Sigmoid colon (tissue), 7 donors: ENCODE results near the gene IL4. TPM values are rescaled to one million over a fixed set of nuclear protein-coding genes. Genes with fewer than 3 reads are reported as not detected.

Experiments used
- DNase-seq: peaks from one replicate; pipeline ENCODE4 v3.0.0-alpha.2; 2019
- H3K27ac ChIP-seq, 4 donors: fragments of 200-600 bp; sonication (generic); one replicate each; pipeline ENCODE4 v1.5.1; 2016 to 2019; ENCODE audit warnings: mild to moderate bottlenecking in 1 of 4
- H3K27me3 ChIP-seq, 3 donors: fragments of 200-600 bp; sonication (generic); one replicate each; pipeline ENCODE4 v1.5.1; 2019; ENCODE audit warnings: mild to moderate bottlenecking in 1 of 3
- H3K36me3 ChIP-seq, 4 donors: fragments of 200-600 bp; sonication (generic); one replicate each; pipeline ENCODE4 v1.5.1; 2016 to 2019
- H3K4me1 ChIP-seq, 4 donors: fragments of 200-600 bp; sonication (generic); one replicate each; pipeline ENCODE4 v1.5.1; 2017 to 2019
- H3K4me3 ChIP-seq, 4 donors: fragments of 200-600 bp; sonication (generic); one replicate each; pipeline ENCODE4 v1.5.1; 2017 to 2019; ENCODE audit warnings: mild to moderate bottlenecking in 2 of 4, moderate library complexity in 1 of 4
- H3K9me3 ChIP-seq, 4 donors: fragments of 200-600 bp in 3 of 4; sonication (generic) in 3 of 4; one replicate each; pipeline versions ENCODE4 v1.5.1 to v1.6.1; 2013 to 2019
- CTCF ChIP-seq, 4 experiments: fragments of 450-650 bp in 3 of 4; fragments of 200-600 bp in 1 of 4; IDR thresholded peaks; one replicate each; pipeline ENCODE4 v1.5.1; 2016 to 2019; ENCODE audit warnings: antibody characterized with exemption in 4 of 4, mild to moderate bottlenecking in 3 of 4, moderate library complexity in 2 of 4
- EP300 ChIP-seq, 4 donors: sonication (generic); formaldehyde crosslinking; IDR thresholded peaks; one replicate each; pipeline ENCODE4 v1.6.1; 2017; ENCODE audit warnings: antibody characterized with exemption in 4 of 4
- POLR2A ChIP-seq, 2 donors: fragments of 450-650 bp; IDR thresholded peaks; one replicate each; pipeline ENCODE4 v1.6.1; 2016; ENCODE audit warnings: antibody characterized with exemption in 2 of 2, mild to moderate bottlenecking in 2 of 2, moderate library complexity in 2 of 2
- POLR2AphosphoS5 ChIP-seq, 4 donors: sonication (generic); formaldehyde crosslinking; IDR thresholded peaks; one replicate each; pipeline ENCODE4 v1.6.1; 2017; ENCODE audit warnings: antibody characterized with exemption in 4 of 4
- WGBS, 2 donors: extraction: QIAGEN DNeasy Blood & Tissue Kit; methylation state at CpG; one replicate each; pipeline ENCODE4 v1.1.7; 2013; 5-methylcytosine and 5-hydroxymethylcytosine counted together
- intact Hi-C: fragments of 100-400 bp; cut with DNase I; formaldehyde crosslinking; loops from one replicate; pipeline ENCODE4 v1.15.1; 2023
- polyA plus RNA-seq, 3 donors: library from polyadenylated mRNA; stranded (reverse); fragments of 200-250 nt; gene quantifications; one replicate each; pipeline ENCODE4 v1.2.3, GENCODE V29; 2013
- total RNA-seq, 4 donors: library from RNA; depleted of rRNA; stranded (reverse); fragments of >200 nt; gene quantifications; one replicate each; pipeline ENCODE4 v1.1.0, GENCODE V29; 2016
- donor health status: healthy with polysubstance abuse.
- donor health status: Bipolar disorder and iron deficiency.
- donor health status: healthy.

IL4 gene
- total and polyA plus RNA-seq, 7 donors, result not detected

DNA sequence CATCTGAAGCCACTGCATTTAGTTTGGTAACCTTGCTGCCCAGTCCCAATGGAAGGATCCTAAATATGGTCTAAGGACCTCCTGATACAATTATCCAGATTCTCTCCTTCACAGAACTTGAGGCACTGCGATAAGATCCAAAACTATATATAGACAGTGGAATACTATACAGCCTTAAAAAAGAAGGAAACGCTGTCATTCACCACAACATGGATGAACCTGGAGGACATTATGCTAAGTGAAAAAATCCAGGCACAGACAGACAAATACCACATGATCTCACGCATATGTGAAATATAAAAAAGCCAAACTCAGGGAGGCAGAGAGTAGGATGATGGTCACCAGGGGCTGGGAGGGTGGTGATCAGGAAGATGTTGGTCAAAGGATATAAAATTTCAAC is 2.8 kb upstream of the IL4 start:
- intact Hi-C loops, result no loop called here

GRCh38 chr5:132673488-132673887 is 301 bp upstream of the IL4 start:
- no peaks in the 10 kb centered on the region for H3K36me3 ChIP-seq
- H3K27ac ChIP-seq, result no peak overlapping the region
- no peaks in the 10 kb centered on the region for H3K9me3 ChIP-seq
- TF ChIP-seq POLR2A (IDR thresholded peaks at IDR 0.05) (no peak), EP300 (IDR thresholded peaks at IDR 0.05) (no peak), CTCF (IDR thresholded peaks at IDR 0.05) (no peak), POLR2AphosphoS5 (IDR thresholded peaks at IDR 0.05) (no peak)
- DNase-seq, result no peak
- H3K27me3 ChIP-seq, result no peaks in the 10 kb centered on the region
- intact Hi-C loops, result no loop called here
- WGBS, 2 donors, result 79 to 86% methylated on average over 1 of the region's 1 CpG
- peaks cover 0 to 28% (median 24%) of the 10 kb centered on the region in 4 donors for H3K4me1 ChIP-seq
- no peak overlapping the region for H3K4me3 ChIP-seq

More for the DNA sequence above, 2.8 kb upstream of the IL4 start:
- Histone ChIP-seq H3K27me3 (no peaks in the 10 kb centered on the region), H3K4me3 (no peak overlapping the region), H3K36me3 (no peaks in the 10 kb centered on the region), H3K4me1 (peaks cover 0 to 15% (median 14%) of the 10 kb centered on the region in 4 donors), H3K27ac (no peak overlapping the region), H3K9me3 (no peaks in the 10 kb centered on the region)
- WGBS, 2 donors, result 99% methylated on average over 3 of the region's 3 CpGs
- no peak for DNase-seq
- no peak for TF ChIP-seq POLR2AphosphoS5 (IDR thresholded peaks at IDR 0.05)
- TF ChIP-seq CTCF (IDR thresholded peaks at IDR 0.05), result no peak
- TF ChIP-seq EP300 (IDR thresholded peaks at IDR 0.05), result no peak
- no peak for TF ChIP-seq POLR2A (IDR thresholded peaks at IDR 0.05)

GRCh38 chr5:132674671-132675506 is 1.1 kb downstream of the IL4 start:
- intact Hi-C loops, result no loop called here
- TF ChIP-seq EP300 (IDR thresholded peaks at IDR 0.05) (no peak), POLR2AphosphoS5 (IDR thresholded peaks at IDR 0.05) (peak in 1 of 4 donors; percentile 12)
- 76 to 82% methylated on average over 13 of the region's 13 CpGs for WGBS, 2 donors
- H3K9me3 ChIP-seq, result no peaks in the 10 kb centered on the region
- H3K4me3 ChIP-seq, result no peak overlapping the region
- no peak for DNase-seq
- peaks cover 0 to 28% (median 24%) of the 10 kb centered on the region in 4 donors for H3K4me1 ChIP-seq
- H3K27me3 ChIP-seq, result no peaks in the 10 kb centered on the region
- H3K36me3 ChIP-seq, result no peaks in the 10 kb centered on the region
- peak overlapping the region; percentile 49 to 80 (median 72) for H3K27ac ChIP-seq

- no peaks in the 10 kb centered on the region for H3K36me3 ChIP-seq
- peak overlapping the region in 1 of 4 donors; percentile 17 for H3K27ac ChIP-seq
- peaks cover 0 to 28% (median 24%) of the 10 kb centered on the region in 4 donors for H3K4me1 ChIP-seq
- TF ChIP-seq POLR2A (IDR thresholded peaks at IDR 0.05), result no peak
- no peak for TF ChIP-seq EP300 (IDR thresholded peaks at IDR 0.05)
- no peak for TF ChIP-seq POLR2AphosphoS5 (IDR thresholded peaks at IDR 0.05)
- no peak for TF ChIP-seq CTCF (IDR thresholded peaks at IDR 0.05)
- no peaks in the 10 kb centered on the region for H3K27me3 ChIP-seq
- DNase-seq, result no peak
- WGBS, 2 donors, result 91 to 96% methylated on average over 11 of the region's 11 CpGs
- intact Hi-C loops, result no loop called here
- H3K9me3 ChIP-seq, result no peaks in the 10 kb centered on the region
- H3K4me3 ChIP-seq, result no peak overlapping the region
Observed at GRCh38 chr5:132675936-132676689, 2.3 kb downstream of the IL4 start.

- 50 to 67% methylated on average over 7 of the region's 7 CpGs for WGBS, 2 donors
- peak overlapping the region in 2 of 4 donors; percentile 17 to 57 for H3K27ac ChIP-seq
- intact Hi-C loops, result no loop called here
Observed at GRCh38 chr5:132677191-132677590, 3.4 kb downstream of the IL4 start.

More at GRCh38 chr5:132677191-132677590, 3.4 kb downstream of the IL4 start:
- no peak for DNase-seq
- no peak for TF ChIP-seq POLR2AphosphoS5 (IDR thresholded peaks at IDR 0.05)
- TF ChIP-seq POLR2A (IDR thresholded peaks at IDR 0.05), result no peak
- TF ChIP-seq CTCF (IDR thresholded peaks at IDR 0.05), result no peak
- H3K36me3 ChIP-seq, result no peaks in the 10 kb centered on the region
- no peak overlapping the region for H3K4me3 ChIP-seq
- H3K9me3 ChIP-seq, result no peaks in the 10 kb centered on the region
- peaks cover 0 to 28% (median 24%) of the 10 kb centered on the region in 4 donors for H3K4me1 ChIP-seq
- no peaks in the 10 kb centered on the region for H3K27me3 ChIP-seq
